ENCODE measurements around the gene LRPAP1. TPM values are rescaled to one million over a fixed set of nuclear protein-coding genes. Genes with fewer than 3 reads are reported as not detected.

LRPAP1 gene
- total RNA-seq, 1 donor from 2014 or later = 134 TPM

GRCh38 chr4:3476341-3476747, 55.9 kb downstream of the LRPAP1 start:
- DNase-seq (ENCODE audit: low spot score, unreplicated experiment) = no peak
- Mint-ChIP-seq H3K36me3 (ENCODE audit: insufficient read depth) (no peaks in the 10 kb centered on the region), H3K9me3 (ENCODE audit: low read depth) (no peaks in the 10 kb centered on the region), H3K4me1 (ENCODE audit: low read depth) (peaks cover 2% of the 10 kb centered on the region), H3K4me3 (ENCODE audit: low read depth) (no peak overlapping the region), H3K27ac (no peak overlapping the region), H3K27me3 (peaks cover 28% of the 10 kb centered on the region)
- TF ChIP-seq CTCF (IDR thresholded peaks at IDR 0.05; ENCODE audit: unreplicated experiment) = no peak

- H3K4me1 Mint-ChIP-seq (ENCODE audit: low read depth) = no peaks in the 10 kb centered on the region
- H3K27ac Mint-ChIP-seq = no peak overlapping the region
- H3K9me3 Mint-ChIP-seq (ENCODE audit: low read depth) = no peaks in the 10 kb centered on the region
- TF ChIP-seq CTCF (IDR thresholded peaks at IDR 0.05; ENCODE audit: unreplicated experiment) = no peak
- peaks cover 28% of the 10 kb centered on the region for H3K27me3 Mint-ChIP-seq
- DNase-seq (ENCODE audit: low spot score, unreplicated experiment) = no peak
- H3K4me3 Mint-ChIP-seq (ENCODE audit: low read depth) = no peak overlapping the region
- no peaks in the 10 kb centered on the region for H3K36me3 Mint-ChIP-seq (ENCODE audit: insufficient read depth)
These were observed 56.4 kb downstream of the LRPAP1 start for GRCh38 chr4:3475713-3476260.

GRCh38 chr4:3475041-3475712, 57.0 kb downstream of the LRPAP1 start:
- H3K36me3 Mint-ChIP-seq (ENCODE audit: insufficient read depth) = no peaks in the 10 kb centered on the region
- peaks cover 31% of the 10 kb centered on the region for H3K27me3 Mint-ChIP-seq
- H3K27ac Mint-ChIP-seq = no peak overlapping the region
- no peak for TF ChIP-seq CTCF (IDR thresholded peaks at IDR 0.05; ENCODE audit: unreplicated experiment)
- no peaks in the 10 kb centered on the region for H3K4me1 Mint-ChIP-seq (ENCODE audit: low read depth)
- no peak overlapping the region for H3K4me3 Mint-ChIP-seq (ENCODE audit: low read depth)
- DNase-seq (ENCODE audit: low spot score, unreplicated experiment) = no peak
- no peaks in the 10 kb centered on the region for H3K9me3 Mint-ChIP-seq (ENCODE audit: low read depth)

- no peak for DNase-seq (ENCODE audit: low spot score, unreplicated experiment)
- H3K4me1 Mint-ChIP-seq (ENCODE audit: low read depth) = no peaks in the 10 kb centered on the region
- H3K27ac Mint-ChIP-seq = no peak overlapping the region
- H3K4me3 Mint-ChIP-seq (ENCODE audit: low read depth) = no peak overlapping the region
- H3K27me3 Mint-ChIP-seq = peaks cover 35% of the 10 kb centered on the region
- no peak for TF ChIP-seq CTCF (IDR thresholded peaks at IDR 0.05; ENCODE audit: unreplicated experiment)
- no peaks in the 10 kb centered on the region for H3K36me3 Mint-ChIP-seq (ENCODE audit: insufficient read depth)
- H3K9me3 Mint-ChIP-seq (ENCODE audit: low read depth) = no peaks in the 10 kb centered on the region
These were observed 58.0 kb downstream of the LRPAP1 start for GRCh38 chr4:3473996-3474765.

- H3K36me3 Mint-ChIP-seq (ENCODE audit: insufficient read depth) = no peaks in the 10 kb centered on the region
- no peaks in the 10 kb centered on the region for H3K9me3 Mint-ChIP-seq (ENCODE audit: low read depth)
- no peak overlapping the region for H3K27ac Mint-ChIP-seq
- DNase-seq (ENCODE audit: low spot score, unreplicated experiment) = no peak
- no peak overlapping the region for H3K4me3 Mint-ChIP-seq (ENCODE audit: low read depth)
- no peak for TF ChIP-seq CTCF (IDR thresholded peaks at IDR 0.05; ENCODE audit: unreplicated experiment)
- no peaks in the 10 kb centered on the region for H3K4me1 Mint-ChIP-seq (ENCODE audit: low read depth)
- H3K27me3 Mint-ChIP-seq = peaks cover 35% of the 10 kb centered on the region
These were observed 58.9 kb downstream of the LRPAP1 start for GRCh38 chr4:3473181-3473950.

All from progenitor cell of endocrine pancreas (in vitro differentiated cells).